HG03432 (cell line): Measurements from ENCODE around the gene NIN.

Experiments
- ATAC-seq: cut with Tn5 transposase; IDR thresholded peaks from one replicate; pipeline ENCODE4 v1.9.1; 2021; ENCODE audit warnings: mild to moderate bottlenecking, moderate library complexity; ENCODE audit not compliant: unreplicated experiment

Gene NIN

GRCh38 chr14:50830932-50831725 is at the start of gene NIN:
Gene NIN, minus strand, starts transcription at chr14:50831162. Its CDS starts 9,106 bp downstream, at chr14:50822056.
- ATAC-seq, result peak; percentile 84

- ATAC-seq, result peak; percentile 98
Observed at GRCh38 chr14:50875359-50876070, 44.6 kb upstream of the NIN start.

- peak; percentile 3 for ATAC-seq
Observed at GRCh38 chr14:50874757-50875156, 43.8 kb upstream of the NIN start.

GRCh38 chr14:50871914-50872732 is 41.2 kb upstream of the NIN start, which contains the start of gene ABHD12B:
Gene ABHD12B, plus strand, starts transcription at chr14:50872053. Its CDS starts 122 bp downstream, at chr14:50872175.
- no peak for ATAC-seq

GRCh38 chr14:50871228-50871627 is 40.3 kb upstream of the NIN start:
- no peak for ATAC-seq

GRCh38 chr14:50865391-50866076 is 34.6 kb upstream of the NIN start:
- no peak for ATAC-seq

GRCh38 chr14:50864946-50865345 is 34.0 kb upstream of the NIN start:
- ATAC-seq, result no peak

GRCh38 chr14:50864237-50864636 is 33.3 kb upstream of the NIN start:
- ATAC-seq, result no peak

- ATAC-seq, result no peak
Observed at GRCh38 chr14:50862036-50862570, 31.1 kb upstream of the NIN start.

GRCh38 chr14:50860478-50861086 is 29.6 kb upstream of the NIN start:
- ATAC-seq, result peak; percentile 65

- ATAC-seq, result no peak
Observed at GRCh38 chr14:50859296-50859624, 28.3 kb upstream of the NIN start.

- no peak for ATAC-seq
Observed at GRCh38 chr14:50856660-50857059, 25.7 kb upstream of the NIN start.

- no peak for ATAC-seq
Observed at GRCh38 chr14:50855558-50855957, 24.6 kb upstream of the NIN start.

GRCh38 chr14:50854521-50854920 is 23.6 kb upstream of the NIN start:
- no peak for ATAC-seq

GRCh38 chr14:50853891-50854290 is 22.9 kb upstream of the NIN start:
- no peak for ATAC-seq

GRCh38 chr14:50846226-50846880 is 15.4 kb upstream of the NIN start:
- ATAC-seq, result no peak

GRCh38 chr14:50845166-50845565 is 14.2 kb upstream of the NIN start:
- ATAC-seq, result no peak

- no peak for ATAC-seq
Observed at GRCh38 chr14:50844391-50844790, 13.4 kb upstream of the NIN start.

GRCh38 chr14:50839691-50840090 is 8.7 kb upstream of the NIN start:
- no peak for ATAC-seq

GRCh38 chr14:50839048-50839447 is 8.1 kb upstream of the NIN start:
- peak; percentile 61 for ATAC-seq
